ENCODE measurements around the gene CNTFR.
A peak's percentile ranks its signal among the peaks of the same experiment; 100 is the strongest.

The CNTFR gene

DNA sequence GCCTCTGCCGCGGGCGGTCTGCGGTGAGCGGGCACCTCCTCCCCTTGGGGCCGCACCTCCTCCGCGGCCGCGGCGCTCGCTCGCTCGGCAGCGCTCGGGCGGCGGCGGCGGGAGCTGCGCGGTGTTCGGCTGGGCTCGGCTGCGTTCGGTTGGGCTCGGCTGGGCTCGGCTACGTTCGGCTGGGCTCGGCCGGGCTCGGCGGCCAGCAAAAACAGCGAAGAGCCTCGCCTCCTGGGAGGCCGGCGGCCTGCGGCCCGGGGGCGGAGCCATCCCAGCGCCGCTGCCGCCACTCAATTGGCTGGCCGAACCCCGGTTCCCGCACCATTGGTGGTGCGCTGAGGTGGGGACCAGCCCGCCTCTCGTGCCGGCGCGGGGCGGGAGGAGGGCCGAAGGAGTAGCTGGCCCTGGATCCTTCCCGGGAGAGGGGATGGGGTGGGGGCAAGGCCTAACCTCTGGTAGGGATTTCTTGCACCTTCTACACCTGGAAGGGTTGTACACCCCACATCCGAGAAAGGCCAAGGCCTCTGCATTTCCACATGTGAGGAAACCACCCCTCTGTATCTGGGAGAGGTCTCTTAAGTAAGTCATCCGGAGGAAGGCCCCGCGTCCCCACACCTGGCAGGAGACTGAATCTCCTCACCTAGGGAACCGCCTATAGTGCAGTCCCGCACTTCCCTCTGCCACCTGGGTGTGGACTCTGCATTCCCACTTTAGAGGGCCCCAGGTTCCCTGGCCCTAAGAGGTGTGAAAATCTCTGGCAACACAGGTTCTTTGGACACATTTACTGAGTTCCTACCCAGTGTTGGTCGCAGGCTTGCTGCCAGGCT, 66.3 kb downstream of the CNTFR start, which contains the start of gene ENHO:
Gene ENHO, minus strand, starts transcription at position 20 of the 827 bp plus-strand sequence. CDS start 1,295 bp downstream, outside the sequence.
- Histone ChIP-seq H3K4me1 (ENCODE audit: insufficient read depth, low read length) (no peaks in the 10 kb centered on the region; the same call in 1 of the 2 replicates), H3K4me3 (ENCODE audit: low read length) (peak within 1 kb of the TSS; percentile 73), H3K27me3 (ENCODE audit: insufficient read depth, low read length) (peaks cover 35% of the 10 kb centered on the region), H3K27ac (ENCODE audit: low read length) (no peak within 1 kb of the TSS), H3K9me3 (ENCODE audit: insufficient read depth, low read depth, low read length) (no peaks in the 10 kb centered on the region), H3K9ac (ENCODE audit: low read depth, low read length) (peak within 1 kb of the TSS; percentile 84; the same call in 1 of the 2 replicates), H3K36me3 (ENCODE audit: insufficient read depth, low read depth, low read length) (no peaks in the 10 kb centered on the region)

- Histone ChIP-seq H3K4me1 (ENCODE audit: insufficient read depth, low read length) (no peaks in the 10 kb centered on the region; the same call in 1 of the 2 replicates), H3K9ac (ENCODE audit: low read depth, low read length) (peak overlapping the region; percentile 74; the same call in 1 of the 2 replicates), H3K36me3 (ENCODE audit: insufficient read depth, low read depth, low read length) (no peaks in the 10 kb centered on the region), H3K27me3 (ENCODE audit: insufficient read depth, low read length) (peaks cover 35% of the 10 kb centered on the region), H3K27ac (ENCODE audit: low read length) (no peak overlapping the region), H3K4me3 (ENCODE audit: low read length) (peak overlapping the region; percentile 73), H3K9me3 (ENCODE audit: insufficient read depth, low read depth, low read length) (no peaks in the 10 kb centered on the region)
Measured at GRCh38 chr9:34522091-34522887, 67.2 kb downstream of the CNTFR start.

DNA sequence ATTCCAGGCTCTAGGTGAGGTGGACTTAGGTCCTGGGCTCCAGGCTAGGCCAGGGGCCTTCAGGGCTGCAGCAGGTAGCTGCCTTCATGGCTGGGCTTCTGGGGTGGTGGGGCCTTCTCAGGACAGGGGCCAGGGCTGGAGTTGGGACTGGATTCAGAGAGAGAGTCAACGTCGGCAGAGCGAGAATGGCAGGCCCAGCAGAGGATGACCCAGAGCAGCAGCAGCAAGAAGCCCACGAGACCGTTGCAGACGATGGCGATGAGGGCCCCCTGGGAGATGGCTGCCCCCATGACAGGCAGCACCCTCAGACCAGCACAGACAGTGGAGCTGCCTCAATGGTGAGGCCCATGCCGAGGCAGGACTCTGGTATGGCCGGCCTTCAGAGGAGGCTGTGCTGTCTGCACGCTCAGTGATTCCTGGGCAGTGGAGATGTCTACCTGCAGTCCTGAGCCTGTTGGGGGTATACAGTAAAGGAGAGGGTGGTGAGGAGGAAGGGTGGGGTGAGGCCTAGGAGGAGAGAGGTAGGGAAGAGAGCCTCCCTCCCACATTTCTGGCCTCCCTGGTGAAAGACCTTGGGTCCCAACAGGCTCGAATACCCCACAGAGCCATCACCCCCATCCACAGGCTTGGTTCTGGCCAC, 68.0 kb downstream of the CNTFR start:
- peak overlapping the region; percentile 73; the same call in 1 of the 2 replicates for H3K4me3 ChIP-seq (ENCODE audit: low read length)
- H3K9me3 ChIP-seq (ENCODE audit: insufficient read depth, low read depth, low read length) = no peaks in the 10 kb centered on the region
- H3K27ac ChIP-seq (ENCODE audit: low read length) = no peak overlapping the region
- no peaks in the 10 kb centered on the region for H3K36me3 ChIP-seq (ENCODE audit: insufficient read depth, low read depth, low read length)
- H3K27me3 ChIP-seq (ENCODE audit: insufficient read depth, low read length) = peaks cover 35% of the 10 kb centered on the region
- H3K9ac ChIP-seq (ENCODE audit: low read depth, low read length) = no peak overlapping the region
- H3K4me1 ChIP-seq (ENCODE audit: insufficient read depth, low read length) = no peaks in the 10 kb centered on the region; the same call in 1 of the 2 replicates

GRCh38 chr9:34520505-34521385, 68.8 kb downstream of the CNTFR start:
- Histone ChIP-seq H3K9me3 (ENCODE audit: insufficient read depth, low read depth, low read length) (no peaks in the 10 kb centered on the region), H3K4me1 (ENCODE audit: insufficient read depth, low read length) (no peaks in the 10 kb centered on the region; the same call in 1 of the 2 replicates), H3K4me3 (ENCODE audit: low read length) (no peak overlapping the region), H3K9ac (ENCODE audit: low read depth, low read length) (no peak overlapping the region), H3K27ac (ENCODE audit: low read length) (no peak overlapping the region), H3K27me3 (ENCODE audit: insufficient read depth, low read length) (peaks cover 32% of the 10 kb centered on the region), H3K36me3 (ENCODE audit: insufficient read depth, low read depth, low read length) (no peaks in the 10 kb centered on the region)

- Histone ChIP-seq H3K27me3 (ENCODE audit: insufficient read depth, low read length) (peaks cover 27% of the 10 kb centered on the region), H3K36me3 (ENCODE audit: insufficient read depth, low read depth, low read length) (no peaks in the 10 kb centered on the region), H3K9me3 (ENCODE audit: insufficient read depth, low read depth, low read length) (no peaks in the 10 kb centered on the region), H3K4me3 (ENCODE audit: low read length) (no peak overlapping the region), H3K27ac (ENCODE audit: low read length) (no peak overlapping the region), H3K4me1 (ENCODE audit: insufficient read depth, low read length) (no peaks in the 10 kb centered on the region; the same call in 1 of the 2 replicates), H3K9ac (ENCODE audit: low read depth, low read length) (no peak overlapping the region)
Measured at GRCh38 chr9:34520096-34520495, 69.4 kb downstream of the CNTFR start.

GRCh38 chr9:34519321-34520020, 70.1 kb downstream of the CNTFR start:
- no peak overlapping the region for H3K4me3 ChIP-seq (ENCODE audit: low read length)
- no peaks in the 10 kb centered on the region for H3K9me3 ChIP-seq (ENCODE audit: insufficient read depth, low read depth, low read length)
- H3K4me1 ChIP-seq (ENCODE audit: insufficient read depth, low read length) = no peaks in the 10 kb centered on the region; the same call in 1 of the 2 replicates
- no peak overlapping the region for H3K9ac ChIP-seq (ENCODE audit: low read depth, low read length)
- no peak overlapping the region for H3K27ac ChIP-seq (ENCODE audit: low read length)
- H3K36me3 ChIP-seq (ENCODE audit: insufficient read depth, low read depth, low read length) = no peaks in the 10 kb centered on the region
- H3K27me3 ChIP-seq (ENCODE audit: insufficient read depth, low read length) = peaks cover 21% of the 10 kb centered on the region

GRCh38 chr9:34518896-34519295, 70.6 kb downstream of the CNTFR start:
- Histone ChIP-seq H3K9ac (ENCODE audit: low read depth, low read length) (no peak overlapping the region), H3K36me3 (ENCODE audit: insufficient read depth, low read depth, low read length) (no peaks in the 10 kb centered on the region), H3K4me3 (ENCODE audit: low read length) (no peak overlapping the region), H3K27ac (ENCODE audit: low read length) (no peak overlapping the region), H3K27me3 (ENCODE audit: insufficient read depth, low read length) (peaks cover 15% of the 10 kb centered on the region), H3K9me3 (ENCODE audit: insufficient read depth, low read depth, low read length) (no peaks in the 10 kb centered on the region), H3K4me1 (ENCODE audit: insufficient read depth, low read length) (peaks cover 2% of the 10 kb centered on the region; the same call in 1 of the 2 replicates)

GRCh38 chr9:34518110-34518616, 71.4 kb downstream of the CNTFR start:
- Histone ChIP-seq H3K4me1 (ENCODE audit: insufficient read depth, low read length) (peaks cover 9% of the 10 kb centered on the region; the same call in 1 of the 2 replicates), H3K4me3 (ENCODE audit: low read length) (no peak overlapping the region), H3K9ac (ENCODE audit: low read depth, low read length) (no peak overlapping the region), H3K36me3 (ENCODE audit: insufficient read depth, low read depth, low read length) (no peaks in the 10 kb centered on the region), H3K9me3 (ENCODE audit: insufficient read depth, low read depth, low read length) (no peaks in the 10 kb centered on the region), H3K27ac (ENCODE audit: low read length) (no peak overlapping the region), H3K27me3 (ENCODE audit: insufficient read depth, low read length) (peaks cover 12% of the 10 kb centered on the region)

GRCh38 chr9:34517185-34517584, 72.3 kb downstream of the CNTFR start:
- Histone ChIP-seq H3K9me3 (ENCODE audit: insufficient read depth, low read depth, low read length) (no peaks in the 10 kb centered on the region), H3K36me3 (ENCODE audit: insufficient read depth, low read depth, low read length) (no peaks in the 10 kb centered on the region), H3K4me3 (ENCODE audit: low read length) (no peak overlapping the region), H3K27me3 (ENCODE audit: insufficient read depth, low read length) (peaks cover 7% of the 10 kb centered on the region), H3K27ac (ENCODE audit: low read length) (no peak overlapping the region), H3K9ac (ENCODE audit: low read depth, low read length) (no peak overlapping the region), H3K4me1 (ENCODE audit: insufficient read depth, low read length) (peaks cover 19% of the 10 kb centered on the region; the same call in 1 of the 2 replicates)

GRCh38 chr9:34515959-34516358, 73.6 kb downstream of the CNTFR start:
- H3K27me3 ChIP-seq (ENCODE audit: insufficient read depth, low read length) = no peaks in the 10 kb centered on the region
- no peaks in the 10 kb centered on the region for H3K36me3 ChIP-seq (ENCODE audit: insufficient read depth, low read depth, low read length)
- no peak overlapping the region for H3K9ac ChIP-seq (ENCODE audit: low read depth, low read length)
- no peak overlapping the region for H3K27ac ChIP-seq (ENCODE audit: low read length)
- peaks cover 20% of the 10 kb centered on the region; the same call in 1 of the 2 replicates for H3K4me1 ChIP-seq (ENCODE audit: insufficient read depth, low read length)
- H3K4me3 ChIP-seq (ENCODE audit: low read length) = no peak overlapping the region
- no peaks in the 10 kb centered on the region for H3K9me3 ChIP-seq (ENCODE audit: insufficient read depth, low read depth, low read length)

Measured in iPS-20b (cell line).